Activated CD4-positive, CD25-positive, alpha-beta regulatory T cell treated with anti-CD3 and anti-CD28 coated beads, Interleukin-2, amount 50 U/mL, for 24 hours (primary cell): ENCODE results near the gene UGT1A6.
"Not testable (repeated sequence)": the region's sequence is repeated elsewhere in the genome, so short reads cannot be mapped to it uniquely, and the experiment has no call there.

ENCODE experiments used
- ATAC-seq, 2 donors: fragments of 150-1000 bp; cut with Tn5 transposase; one replicate each; pipeline ENCODE4 v1.10.0; 2021; ENCODE audit warnings: mild to moderate bottlenecking in 1 of 2, moderate library complexity in 1 of 2

UGT1A6 gene

DNA sequence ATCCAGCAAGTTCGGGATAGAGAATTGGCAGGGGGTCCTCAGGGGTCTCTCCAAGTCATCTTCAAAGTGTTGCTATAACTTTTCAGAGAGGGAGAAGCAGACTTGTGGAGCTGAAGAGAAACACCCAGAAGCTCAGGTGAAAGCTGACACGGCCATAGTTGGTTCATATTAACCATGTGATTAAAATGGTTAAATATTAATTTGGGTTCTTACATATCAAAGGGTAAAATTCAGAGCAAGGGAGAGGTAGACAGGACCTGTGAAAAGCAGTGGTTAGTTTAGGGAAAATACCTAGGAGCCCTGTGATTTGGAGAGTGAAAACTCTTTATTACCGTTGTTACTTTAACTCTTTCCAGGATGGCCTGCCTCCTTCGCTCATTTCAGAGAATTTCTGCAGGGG is at the start of gene UGT1A6:
Gene UGT1A6 (plus strand): TSS at position 243 of the 400 bp plus-strand sequence. CDS start 115 bp downstream, at position 358.
- no peak for ATAC-seq

DNA sequence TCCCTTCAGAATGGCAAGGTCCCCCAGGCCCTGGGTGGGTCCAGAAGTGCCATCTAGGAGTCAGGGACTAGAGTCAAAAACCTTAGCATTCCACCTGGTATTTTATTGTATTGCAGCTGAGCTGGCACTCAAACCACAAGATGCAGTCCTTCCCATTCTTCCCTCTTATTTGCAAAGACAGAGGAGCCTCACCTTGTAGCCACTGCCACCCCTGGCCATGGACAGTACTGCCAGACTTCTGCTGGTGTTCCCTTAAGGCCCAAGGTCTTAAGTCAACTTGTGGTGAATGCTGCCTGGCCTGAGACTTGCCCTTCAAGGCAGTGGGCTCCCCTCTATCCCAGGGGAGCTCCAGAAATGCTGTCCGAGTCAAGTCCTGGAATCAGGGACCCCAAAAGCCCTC is 49.6 kb upstream of the UGT1A6 start:
- ATAC-seq: no peak

DNA sequence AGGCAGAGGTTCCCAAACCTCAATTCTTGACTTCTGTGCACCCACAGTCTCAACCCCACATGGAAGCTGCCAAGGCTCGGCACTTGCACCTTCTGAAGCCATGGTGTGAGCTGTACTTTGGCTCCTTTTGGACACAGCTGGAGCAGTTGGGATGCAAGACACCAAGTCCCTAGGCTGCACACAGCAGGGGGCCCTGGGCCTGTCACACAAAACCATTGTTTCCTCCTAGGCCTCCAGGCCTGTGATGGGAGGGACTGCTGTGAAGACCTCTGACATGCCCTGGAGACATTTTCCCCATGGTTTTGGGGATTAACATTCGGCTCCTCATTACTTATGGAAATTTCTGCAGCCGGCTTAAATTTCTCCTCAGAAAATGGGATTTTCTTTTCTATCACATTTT is 46.7 kb upstream of the UGT1A6 start:
- not testable (repeated sequence) for ATAC-seq

DNA sequence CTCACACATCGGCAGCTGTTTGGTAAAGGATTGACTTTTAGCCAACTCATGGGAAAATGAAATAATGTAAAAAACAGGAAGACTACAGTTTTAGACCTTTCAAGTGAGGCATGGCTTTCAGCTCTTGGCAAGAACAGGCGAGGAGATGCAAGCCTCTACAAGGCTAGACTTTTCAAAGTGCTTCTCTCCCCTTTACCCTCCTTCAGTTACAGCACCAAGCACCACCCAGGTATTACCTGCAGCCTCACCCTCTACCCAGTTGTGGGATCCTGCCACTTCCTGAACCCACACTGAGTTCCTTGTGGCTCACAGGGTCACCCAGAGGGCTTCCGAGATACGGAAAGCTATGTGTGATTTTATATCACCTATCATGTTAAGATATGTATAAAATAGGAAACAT is 41.7 kb upstream of the UGT1A6 start:
- ATAC-seq: no peak

DNA sequence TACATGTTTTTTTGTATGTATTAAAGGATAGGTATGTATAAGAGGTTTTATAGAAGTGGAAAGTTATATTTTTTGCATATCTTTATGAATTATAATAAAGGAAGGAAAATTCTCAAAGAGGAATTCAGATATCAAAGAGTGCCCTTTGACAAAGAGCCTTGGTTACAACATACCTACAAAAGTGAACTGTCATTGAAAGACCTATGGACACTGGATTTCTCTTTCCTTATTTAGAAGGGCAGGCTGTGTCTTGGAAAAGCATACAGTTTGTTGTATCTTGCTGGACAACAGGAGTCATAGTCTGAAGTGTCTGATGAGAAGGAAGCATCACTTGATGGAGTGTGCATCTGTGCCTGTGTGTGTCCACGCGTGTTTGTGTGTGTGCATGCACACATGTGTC is 41.3 kb upstream of the UGT1A6 start:
- no peak for ATAC-seq

DNA sequence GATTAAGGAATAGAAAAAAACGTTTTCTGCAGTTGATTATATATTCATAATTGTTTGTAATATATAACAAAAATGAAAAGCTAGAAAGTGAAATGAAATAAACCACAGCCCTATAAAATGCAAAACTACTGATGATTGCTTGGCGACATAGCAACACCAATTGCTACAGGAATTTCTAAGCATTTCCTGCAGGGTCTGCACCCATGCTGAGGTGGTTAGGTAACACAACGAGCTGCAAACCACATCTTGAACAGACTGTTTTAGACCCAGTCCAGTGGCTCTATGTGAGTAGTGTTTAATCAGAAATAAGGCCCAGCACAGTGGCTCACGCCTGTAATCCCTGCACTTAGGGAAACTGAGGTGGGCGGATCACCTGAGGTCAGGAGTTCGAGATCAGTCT is 38.2 kb upstream of the UGT1A6 start:
- ATAC-seq: no peak

DNA sequence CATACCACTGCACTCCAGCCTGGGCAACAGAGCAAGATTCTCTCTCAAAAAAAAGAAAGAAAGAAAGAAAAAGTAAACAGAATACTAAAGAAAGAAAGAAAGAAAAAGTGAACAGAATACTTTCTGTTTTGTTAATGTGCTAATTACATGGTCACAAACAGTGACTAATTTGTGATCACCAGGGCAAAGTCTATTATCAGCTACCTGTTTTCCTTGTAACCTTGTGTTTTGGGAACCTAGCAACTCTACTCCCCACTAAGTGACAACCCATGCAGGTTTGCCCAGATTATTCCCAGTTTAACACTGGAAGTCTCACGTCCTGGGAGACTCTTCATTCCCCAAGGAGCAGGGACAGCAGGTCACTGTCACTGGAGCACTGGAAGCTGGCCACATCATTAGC is 37.6 kb upstream of the UGT1A6 start:
- ATAC-seq: no peak

DNA sequence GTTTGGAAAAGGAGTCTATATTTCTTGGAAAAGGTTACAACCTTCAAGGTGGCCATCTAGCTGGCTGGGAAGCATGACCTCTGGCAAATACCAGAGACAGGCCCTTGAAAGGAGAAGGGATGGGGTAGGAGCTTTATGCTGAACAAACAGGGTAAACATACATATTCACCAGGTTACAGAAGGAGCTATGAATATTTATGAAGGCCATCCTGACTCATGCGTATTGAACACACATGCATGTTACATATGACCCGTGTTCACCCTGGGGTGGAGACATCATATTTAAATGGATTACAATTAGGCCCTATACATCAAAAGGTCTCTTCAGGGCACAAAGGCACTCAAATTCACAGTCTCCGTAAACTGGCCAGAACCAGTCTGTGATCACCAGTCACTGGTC is 36.7 kb upstream of the UGT1A6 start:
- not testable (repeated sequence) for ATAC-seq

DNA sequence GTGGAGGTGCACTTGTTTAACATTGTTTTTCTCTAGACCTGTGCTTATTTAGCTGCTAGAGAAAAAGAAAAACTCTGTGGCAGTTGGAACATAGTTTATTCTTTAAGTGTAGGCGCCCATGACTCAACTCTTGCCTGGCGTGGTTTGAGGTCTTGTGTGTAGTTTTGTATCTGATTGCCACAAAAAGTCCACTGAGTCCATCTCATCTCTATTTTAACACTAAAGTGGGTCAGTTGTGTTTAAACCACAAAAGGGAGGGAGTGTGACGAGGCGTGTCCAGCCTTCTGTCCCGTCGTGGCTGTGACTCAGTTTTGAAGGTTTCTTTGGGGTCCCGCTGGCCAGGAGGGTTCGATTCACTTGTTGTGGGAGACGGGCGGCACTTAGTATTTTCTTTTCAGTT is 36.2 kb upstream of the UGT1A6 start:
- no peak for ATAC-seq

DNA sequence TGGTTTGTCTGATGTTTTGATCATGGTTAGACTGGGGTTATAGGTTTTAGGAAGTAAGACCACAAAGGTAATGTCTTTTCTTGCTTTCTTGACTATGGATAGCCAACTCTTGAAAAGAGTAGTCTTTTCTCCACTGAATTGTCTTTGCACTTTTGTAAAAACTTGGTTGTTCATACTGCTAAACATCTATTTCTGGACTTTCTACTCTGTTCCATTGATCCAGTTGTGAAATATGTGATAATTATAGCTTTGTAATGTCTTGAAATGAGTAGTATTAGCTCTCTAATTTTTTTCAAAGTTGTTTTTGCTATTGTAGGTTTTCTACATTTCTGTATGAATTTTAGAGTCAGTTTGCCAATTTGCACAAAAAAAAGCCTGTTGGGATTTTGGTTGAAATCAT is 34.1 kb upstream of the UGT1A6 start:
- no peak for ATAC-seq

DNA sequence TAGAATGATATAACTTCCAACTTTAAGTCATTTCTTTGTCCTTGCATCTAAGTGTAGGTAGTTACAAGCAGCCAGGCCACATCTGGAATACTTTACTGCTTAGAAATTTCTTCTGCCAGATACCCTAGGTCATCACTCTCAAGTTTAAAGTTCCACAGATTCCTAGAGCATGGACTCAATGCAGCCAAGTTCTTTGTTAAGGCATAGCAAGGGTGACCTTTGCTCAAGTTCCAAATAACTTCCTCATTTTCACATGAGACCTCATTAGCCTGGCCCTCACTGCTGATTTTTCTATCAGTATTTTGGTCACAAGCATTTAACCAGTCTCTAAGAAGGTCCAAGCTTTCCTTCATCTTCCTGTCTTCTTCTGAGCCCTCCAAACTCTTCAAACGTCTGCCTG is 28.8 kb upstream of the UGT1A6 start:
- no peak for ATAC-seq

DNA sequence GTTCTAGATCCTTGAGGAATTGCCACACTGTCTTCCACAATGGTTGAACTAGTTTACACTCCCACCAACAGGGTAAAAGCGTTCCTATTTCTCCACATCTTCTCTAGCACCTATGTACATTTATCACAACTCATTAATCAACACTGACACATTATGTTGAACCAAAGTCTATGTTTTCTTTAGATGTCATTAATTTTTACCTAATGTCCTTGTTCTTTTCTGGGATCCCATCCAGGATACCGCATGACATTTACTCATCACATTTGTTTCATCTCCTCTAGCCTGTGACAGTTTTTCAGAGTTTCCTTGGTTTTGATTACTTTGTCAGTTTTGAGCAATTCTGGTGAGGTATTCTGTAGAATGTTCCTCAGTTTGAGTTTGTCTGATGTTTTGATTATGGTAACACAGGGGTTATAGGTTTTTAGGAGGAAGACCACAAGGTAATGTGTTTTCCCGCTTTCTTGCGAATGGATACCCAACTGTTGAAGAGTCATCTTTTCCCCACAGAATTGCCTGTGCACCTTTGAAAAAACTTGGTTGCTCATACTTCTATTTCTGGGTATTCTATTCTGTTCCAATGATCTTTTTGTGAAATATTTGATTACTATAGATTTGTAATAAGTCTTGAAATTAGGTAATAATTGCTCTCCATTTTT is 24.0 kb upstream of the UGT1A6 start:
- no peak for ATAC-seq

DNA sequence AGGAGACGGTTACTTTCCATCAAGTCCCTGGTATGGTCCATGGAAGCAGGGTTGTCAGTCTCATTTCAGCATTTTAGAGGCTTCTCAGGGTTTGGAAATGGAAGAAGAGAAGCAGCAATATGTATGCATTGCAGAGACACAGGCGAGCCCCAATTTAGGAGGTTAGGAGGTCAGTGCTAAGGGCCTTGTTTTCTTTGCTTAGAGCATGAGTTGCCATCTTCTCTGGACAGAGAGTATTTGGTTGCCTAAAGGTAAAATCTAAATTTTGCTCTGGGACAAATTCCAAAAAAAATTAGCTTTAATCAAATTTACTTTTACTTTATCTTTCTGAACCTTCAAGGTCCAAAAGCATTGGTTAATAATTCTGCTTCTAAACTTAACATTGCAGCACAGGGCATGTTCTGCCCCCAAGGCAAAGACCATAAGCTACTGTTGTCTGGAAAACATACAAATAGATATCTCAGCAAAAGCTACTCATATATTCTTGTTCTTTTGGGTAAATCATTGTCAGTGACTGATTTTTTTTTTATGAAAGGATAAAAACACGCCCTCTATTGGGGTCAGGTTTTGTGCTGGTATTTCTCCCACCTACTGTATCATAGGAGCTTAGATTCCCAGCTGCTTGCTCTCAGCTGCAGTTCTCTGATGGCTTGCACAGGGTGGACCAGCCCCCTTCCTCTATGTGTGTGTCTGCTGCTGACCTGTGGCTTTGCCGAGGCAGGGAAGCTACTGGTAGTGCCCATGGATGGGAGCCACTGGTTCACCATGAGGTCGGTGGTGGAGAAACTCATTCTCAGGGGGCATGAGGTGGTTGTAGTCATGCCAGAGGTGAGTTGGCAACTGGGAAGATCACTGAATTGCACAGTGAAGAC is 21.2 kb upstream of the UGT1A6 start, which contains the start of gene UGT1A9:
Gene UGT1A9 (plus strand): TSS at position 609 of the 872 bp plus-strand sequence. CDS start 37 bp downstream, at position 646.
- no peak for ATAC-seq

DNA sequence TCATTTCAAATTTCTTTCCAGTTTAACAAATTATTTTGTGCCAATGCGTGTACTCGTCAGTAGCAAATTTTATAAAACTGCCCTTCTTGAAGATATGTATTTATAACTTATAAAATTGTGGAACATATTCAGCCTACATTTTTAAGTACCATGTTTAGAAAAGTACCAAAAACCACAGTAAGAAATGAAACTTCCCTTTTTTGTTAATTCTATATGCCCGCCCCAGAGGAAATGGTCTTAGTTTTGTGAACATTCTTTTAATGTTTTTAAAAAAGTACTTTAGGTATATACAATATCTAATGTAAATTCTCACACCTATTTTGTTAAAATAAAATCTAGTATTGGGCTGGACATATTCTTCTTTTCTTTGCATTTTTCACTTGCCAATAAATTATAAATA is 19.8 kb upstream of the UGT1A6 start:
- ATAC-seq: no peak

DNA sequence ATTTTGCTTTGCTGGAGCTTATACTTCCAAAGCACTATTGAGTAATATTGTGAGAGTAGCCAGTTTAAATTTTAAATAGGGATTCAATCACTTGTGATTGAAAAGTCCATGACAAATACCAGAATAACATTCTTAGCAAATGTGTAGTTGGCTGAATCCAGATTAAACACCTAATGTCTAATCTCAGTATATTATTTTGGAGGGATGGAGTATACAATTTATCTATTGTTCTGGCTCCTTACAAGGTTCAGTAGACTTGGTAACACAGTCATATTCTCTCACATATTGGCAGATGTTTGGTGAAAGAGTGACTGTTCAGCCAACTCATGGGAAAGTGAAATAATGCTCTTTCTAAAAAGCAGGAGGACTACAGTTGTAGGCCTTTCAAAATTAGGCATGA is 18.8 kb upstream of the UGT1A6 start:
- no peak for ATAC-seq

DNA sequence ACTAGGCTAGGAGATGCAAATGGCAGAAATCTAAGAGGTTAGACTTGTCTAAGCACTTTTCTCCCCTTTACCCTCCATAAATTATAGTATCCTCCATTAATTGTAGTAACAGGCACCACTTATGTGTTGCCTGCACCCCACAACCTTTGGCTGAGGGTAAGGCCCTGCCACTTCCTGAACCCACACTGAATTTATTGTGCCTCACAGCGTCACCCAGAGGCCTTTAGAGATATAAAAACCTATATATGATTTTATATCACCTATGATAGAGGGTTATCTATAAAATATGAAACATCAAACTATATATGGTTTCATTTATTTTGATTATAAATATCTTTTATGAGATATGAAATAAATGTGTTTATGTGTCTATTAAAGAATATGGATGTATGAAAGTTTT is 18.4 kb upstream of the UGT1A6 start:
- no peak for ATAC-seq

DNA sequence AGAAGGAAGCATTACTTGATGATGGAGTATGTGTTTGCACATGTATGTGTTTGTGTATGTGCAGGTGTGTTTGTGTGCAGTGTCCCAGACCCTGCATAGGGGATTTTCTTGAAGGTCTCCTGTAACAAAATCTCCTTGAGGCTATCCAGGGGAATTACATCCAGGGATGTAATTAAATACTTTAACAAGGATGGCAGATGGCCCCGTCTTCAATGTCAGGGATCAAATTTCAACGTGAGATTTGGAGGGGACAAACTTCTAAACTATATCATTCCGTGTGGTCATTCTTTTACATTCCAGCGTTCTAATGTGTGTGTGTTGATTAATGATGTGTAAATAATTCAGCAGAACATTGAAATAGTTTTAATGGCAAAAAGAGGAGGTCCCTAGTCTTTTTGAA is 17.7 kb upstream of the UGT1A6 start:
- ATAC-seq: no peak

DNA sequence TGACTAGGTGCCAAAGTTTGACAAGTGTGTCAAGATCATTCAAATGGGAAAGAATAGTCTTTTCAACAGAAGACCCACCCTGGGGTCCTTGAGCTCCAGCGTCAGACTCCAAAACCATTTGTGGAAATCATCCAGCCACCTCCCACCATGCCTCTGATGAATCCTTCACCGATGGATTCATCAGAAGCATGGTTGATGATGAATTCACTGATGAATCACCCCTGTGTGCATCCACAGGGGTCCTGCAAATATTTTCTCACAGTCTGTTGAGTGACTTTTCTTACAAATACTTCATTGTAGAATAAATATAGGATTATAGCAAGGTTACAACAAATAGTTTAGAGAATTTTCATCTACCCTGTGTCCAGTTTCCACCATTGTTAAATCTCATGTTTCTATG is 16.6 kb upstream of the UGT1A6 start:
- no peak for ATAC-seq

DNA sequence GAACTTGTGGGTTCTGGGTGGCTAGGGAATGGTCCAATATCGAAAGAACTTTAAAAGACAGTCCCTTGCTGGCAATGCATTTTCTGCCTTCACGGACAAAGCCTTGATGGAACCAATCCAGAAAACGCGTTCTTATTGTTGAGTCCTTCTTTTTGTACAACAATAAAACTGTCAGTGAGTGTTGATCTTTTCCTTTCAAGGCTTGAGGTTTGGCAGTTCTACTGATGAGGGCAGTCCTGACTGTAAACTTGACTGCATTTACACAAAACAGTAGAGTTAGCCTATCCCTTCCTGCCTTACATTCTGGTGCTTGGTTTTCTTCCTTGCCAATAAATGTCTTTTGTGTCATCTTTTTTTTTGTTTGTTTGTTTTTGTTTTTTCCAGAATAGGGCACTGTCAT is 13.5 kb upstream of the UGT1A6 start:
- no peak for ATAC-seq

DNA sequence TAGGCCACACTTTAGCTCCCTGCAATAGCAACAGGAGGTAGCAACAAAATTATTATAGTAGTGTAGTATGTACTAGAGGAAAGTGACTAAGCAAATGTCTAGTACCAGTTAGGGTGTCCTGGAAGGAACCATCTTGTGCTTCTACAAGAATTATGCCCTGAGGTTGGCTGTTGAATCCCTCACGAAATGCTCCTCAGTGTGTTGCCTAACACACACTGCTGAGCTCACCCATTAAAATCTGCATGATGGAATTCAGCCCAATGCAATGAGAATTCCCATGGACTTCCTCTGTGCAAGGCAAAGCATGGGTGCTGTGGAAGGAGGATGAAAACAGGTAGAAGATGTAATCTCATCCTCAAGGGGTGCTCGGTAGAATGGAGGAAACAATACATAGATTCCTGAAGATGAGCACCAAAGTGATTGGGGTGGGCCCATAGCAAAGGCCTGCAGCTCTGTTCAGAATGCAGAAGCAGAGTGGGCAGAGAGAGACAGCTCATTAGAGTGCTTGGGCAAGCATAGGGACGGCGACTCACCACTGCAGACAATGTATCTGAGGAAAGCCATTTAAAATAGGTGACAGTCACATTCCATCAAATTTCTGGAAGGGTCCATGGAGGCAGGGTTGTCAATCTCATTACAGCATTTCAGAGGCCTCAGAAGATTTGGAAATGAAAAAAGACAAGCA is 12.2 kb upstream of the UGT1A6 start:
- no peak for ATAC-seq

DNA sequence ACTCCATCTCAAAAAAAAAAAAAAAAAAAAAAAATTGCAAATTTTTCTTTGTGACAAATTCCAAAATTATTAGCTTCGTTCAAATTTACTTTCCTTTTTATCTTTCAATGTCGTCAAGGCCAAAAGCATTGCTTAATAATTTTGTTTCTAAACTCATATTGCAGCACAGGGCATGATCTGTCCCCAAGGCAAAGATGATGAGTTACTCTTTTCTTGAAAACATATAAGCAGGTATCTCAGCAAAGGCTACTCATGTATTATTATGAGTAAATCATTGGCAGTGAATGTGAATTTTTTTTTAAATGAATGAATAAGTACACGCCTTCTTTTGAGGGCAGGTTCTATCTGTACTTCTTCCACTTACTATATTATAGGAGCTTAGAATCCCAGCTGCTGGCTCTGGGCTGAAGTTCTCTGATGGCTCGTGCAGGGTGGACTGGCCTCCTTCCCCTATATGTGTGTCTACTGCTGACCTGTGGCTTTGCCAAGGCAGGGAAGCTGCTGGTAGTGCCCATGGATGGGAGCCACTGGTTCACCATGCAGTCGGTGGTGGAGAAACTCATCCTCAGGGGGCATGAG is 11.1 kb upstream of the UGT1A6 start, which contains the start of gene UGT1A7:
Gene UGT1A7 (plus strand): TSS at position 381 of the 579 bp plus-strand sequence. CDS start 37 bp downstream, at position 418.
- no peak for ATAC-seq

DNA sequence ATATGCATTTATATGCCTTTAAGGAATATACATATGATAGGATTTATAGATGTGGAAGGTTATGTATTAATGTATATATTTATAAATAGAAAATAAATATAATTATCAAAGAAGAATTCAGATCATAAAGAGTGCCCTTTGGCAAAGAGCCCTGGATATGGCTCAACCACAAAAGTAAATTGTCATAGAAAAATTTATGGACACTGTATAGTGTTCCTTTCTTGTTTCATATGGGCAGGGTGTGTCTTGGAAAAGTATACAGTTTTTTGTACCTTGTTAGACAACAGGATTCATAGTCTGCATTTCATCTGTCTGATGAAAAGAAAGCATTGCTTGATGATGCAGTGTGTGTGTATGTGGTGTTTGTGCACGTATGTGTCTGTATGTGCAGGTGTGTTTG is 8.1 kb upstream of the UGT1A6 start:
- ATAC-seq: no peak

DNA sequence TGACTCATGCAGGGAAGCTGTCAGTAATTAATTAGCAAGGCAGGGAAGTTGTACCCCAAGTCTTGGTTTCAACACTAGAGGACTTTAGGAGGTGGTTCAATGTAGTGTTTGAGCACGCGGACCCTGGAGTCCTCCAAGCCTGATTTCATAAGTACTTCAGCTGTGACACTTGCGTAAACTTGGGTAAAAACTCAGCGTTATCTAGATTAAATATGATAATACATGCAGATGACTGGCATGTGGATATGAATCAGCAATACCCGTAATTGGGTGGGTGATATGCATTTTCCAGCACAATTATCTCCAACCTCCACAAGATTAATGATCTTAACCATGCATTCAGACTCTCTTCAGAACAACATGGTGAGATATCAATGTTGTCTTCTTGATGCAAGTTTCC is 5.8 kb upstream of the UGT1A6 start:
- ATAC-seq: no peak
